Measurements from ENCODE around the gene TM4SF1.

The TM4SF1 gene, protein sequence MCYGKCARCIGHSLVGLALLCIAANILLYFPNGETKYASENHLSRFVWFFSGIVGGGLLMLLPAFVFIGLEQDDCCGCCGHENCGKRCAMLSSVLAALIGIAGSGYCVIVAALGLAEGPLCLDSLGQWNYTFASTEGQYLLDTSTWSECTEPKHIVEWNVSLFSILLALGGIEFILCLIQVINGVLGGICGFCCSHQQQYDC

GRCh38 chr3:149377408-149378364, at the start of gene TM4SF1:
TSS of gene TM4SF1 (minus strand) at chr3:149377649. CDS start at chr3:149377547, 102 bp downstream.
- peak; percentile 68 for DNase-seq

DNA sequence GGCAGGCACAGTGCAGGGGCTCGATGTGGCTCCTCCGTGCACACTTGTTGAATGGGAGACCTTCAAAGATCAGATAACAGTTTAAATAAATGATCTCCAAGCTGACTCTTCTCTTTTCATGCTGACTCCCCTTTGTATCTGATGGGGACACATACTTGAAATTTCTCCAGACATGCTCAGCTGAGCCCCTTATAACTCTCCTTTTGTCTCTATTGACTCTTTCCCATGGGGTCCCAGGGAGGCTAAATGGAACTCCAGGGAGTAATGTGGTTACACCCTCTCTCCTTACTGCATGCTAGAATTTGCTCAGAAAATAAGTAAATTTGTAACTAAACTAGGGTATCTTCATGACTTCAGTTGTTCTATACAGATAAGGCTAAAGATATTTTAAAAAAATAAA, 48.9 kb upstream of the TM4SF1 start:
- DNase-seq: no peak

DNA sequence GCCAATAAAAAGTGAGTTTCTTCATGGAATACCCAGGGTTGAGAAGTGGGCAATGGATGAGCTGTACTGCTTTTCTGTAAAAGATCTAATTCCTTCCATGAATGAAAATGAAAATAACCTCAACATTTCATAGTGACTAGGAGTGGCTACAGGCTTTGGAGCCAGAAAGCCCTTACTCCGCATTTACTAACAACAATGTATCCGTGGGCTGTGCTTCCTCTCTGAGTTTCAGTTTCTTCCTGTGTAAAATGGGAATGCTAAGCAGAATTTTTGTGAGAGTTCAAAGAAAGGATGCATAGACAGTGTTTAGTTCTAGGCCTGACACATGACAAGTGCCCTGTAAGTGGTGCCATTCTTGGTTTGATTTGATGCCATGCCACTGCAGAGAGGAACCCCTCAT, 47.5 kb upstream of the TM4SF1 start:
- no peak for DNase-seq

DNA sequence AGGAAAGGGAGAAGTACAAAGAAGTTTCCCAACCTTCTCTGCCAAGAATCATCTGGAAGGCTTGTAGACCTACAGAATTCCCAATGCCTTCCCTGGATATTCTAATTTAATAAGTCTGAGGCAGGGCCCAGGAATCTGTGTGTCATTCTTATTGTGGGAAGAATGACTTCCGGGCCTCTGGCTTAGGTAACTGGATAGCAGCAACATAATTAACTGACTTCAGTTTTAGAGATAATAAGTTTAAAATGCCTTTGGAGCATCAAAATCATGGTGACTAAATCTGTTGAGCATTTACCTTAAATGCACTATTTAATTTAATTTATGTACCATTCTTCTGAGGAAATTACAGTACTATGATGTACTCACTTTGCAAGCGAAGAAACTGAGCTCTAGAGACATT, 44.3 kb upstream of the TM4SF1 start:
- DNase-seq: no peak

DNA sequence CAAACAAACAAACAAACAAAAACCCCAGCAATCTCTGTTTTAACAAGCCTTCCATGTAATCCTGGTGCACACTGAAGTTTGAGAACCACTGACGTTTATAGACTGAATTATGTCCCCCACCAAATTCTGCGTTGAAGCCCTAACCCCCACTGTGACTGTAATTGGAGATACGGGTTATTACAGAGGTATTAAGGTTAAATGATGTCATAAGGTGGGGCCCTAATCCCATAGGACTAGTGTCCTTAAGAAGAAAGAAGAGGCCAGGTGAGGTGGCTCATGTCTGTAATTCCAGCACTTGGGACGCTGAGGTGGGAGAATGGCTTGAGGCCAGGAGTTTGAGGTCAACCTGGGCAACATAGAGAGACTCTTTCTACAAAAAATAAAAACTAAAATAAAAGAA, 42.4 kb upstream of the TM4SF1 start:
- DNase-seq: no peak

GRCh38 chr3:149417727-149418126, 40.3 kb upstream of the TM4SF1 start:
- DNase-seq: no peak

GRCh38 chr3:149417174-149417573, 39.7 kb upstream of the TM4SF1 start:
- DNase-seq: no peak

DNA sequence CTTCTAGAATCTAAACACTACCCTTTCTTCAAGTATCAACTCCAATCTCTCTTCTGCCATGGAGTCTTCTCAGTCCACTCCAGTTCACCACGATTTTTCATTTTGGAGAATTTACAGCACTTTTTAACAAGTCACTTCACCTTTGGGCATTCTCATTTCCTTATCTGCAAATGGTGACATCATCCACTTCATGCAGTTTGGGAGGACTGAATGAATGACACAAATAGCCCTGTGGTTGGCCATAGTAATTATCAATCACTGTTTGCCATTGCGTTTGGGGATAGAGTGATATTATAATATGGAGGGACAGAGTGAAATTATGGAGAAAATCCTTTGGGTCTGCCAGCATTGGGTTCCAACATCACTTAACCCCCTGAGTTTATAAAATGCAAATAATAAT, 38.0 kb upstream of the TM4SF1 start:
- no peak for DNase-seq

- DNase-seq: no peak
These were observed 37.2 kb upstream of the TM4SF1 start for GRCh38 chr3:149414557-149415231.

GRCh38 chr3:149411583-149411982, 34.1 kb upstream of the TM4SF1 start:
- DNase-seq: no peak

DNA sequence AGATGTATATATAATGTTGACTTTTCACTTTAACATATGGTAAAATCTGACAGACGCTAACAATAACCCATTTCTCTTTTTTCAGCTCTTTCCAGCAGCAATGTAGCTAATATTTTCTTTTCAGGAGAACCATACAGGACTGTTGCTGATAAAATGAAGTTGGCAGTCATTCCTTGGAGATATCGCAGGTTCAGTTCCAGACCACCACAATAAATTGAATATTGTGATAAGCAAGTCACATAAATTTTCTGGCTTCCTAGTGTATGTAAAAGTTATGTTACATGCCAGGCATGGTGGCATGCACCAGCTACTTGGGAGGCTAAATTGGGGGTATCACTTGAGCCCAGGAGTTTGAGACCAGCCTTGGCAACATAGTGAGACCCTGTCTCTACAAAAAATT, 31.9 kb upstream of the TM4SF1 start:
- DNase-seq: no peak

GRCh38 chr3:149407898-149408297, 30.4 kb upstream of the TM4SF1 start:
- DNase-seq: no peak

DNA sequence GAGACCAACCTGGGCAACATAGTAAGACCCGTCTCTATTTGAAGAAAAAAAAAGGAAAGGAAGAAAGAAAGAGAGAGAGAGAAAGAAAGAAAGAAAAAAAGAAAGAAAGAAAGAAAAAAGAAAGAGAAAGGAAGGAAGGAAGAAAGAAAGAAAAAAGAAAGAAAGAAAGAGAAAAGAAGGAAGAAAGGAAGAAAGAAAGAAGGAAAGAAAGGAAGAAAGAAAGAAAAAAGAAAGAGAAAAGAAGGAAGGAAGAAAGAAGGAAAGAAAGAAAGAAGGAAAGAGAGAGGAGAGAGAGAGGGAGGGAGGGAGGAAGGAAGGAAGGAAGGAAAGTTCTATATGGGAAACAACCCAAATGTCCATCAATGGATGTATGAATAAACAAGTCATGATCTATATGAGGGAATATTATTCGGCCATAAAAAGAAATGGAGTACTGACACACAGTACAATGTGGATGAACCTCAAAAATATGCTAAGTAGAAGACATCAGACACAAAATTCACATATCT, 28.8 kb upstream of the TM4SF1 start:
- DNase-seq: no peak

DNA sequence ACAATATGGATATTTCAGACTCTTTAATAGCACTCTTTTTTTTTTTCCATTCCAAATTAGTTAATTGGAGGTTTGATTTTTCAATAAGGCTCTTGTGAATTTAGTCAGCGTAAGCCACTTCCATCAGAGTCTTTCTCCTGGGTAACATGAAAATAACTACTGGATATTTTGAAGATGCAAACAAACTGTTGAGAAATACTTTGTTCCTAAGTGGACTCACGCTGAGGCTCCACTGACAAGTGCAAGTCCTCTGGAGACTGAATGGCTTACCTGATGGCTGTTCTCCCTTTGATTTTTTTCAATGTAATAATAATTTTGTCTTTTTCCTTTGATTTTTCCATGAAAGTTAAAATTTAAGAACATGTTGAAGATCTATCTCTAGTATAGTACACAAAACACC, 26.0 kb upstream of the TM4SF1 start:
- DNase-seq: no peak

DNA sequence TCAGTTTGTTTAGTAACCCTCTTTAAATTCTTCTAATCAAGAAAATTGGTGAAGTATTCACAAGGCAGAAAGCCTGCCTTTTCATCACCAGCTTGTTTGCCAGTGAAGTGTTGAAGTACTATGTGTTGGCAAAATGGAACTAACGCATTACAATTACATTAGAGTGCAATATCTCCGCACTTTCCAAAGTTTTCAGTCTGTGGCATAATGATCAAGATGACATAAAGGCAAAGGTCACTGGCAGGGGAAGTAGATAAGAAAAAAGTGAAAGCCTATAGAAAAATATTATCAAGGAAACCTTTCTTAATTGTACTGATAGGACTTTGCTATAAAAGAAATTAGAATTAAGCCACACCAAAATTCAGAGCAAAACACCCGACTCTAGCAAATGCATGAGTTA, 25.0 kb upstream of the TM4SF1 start:
- no peak for DNase-seq

DNA sequence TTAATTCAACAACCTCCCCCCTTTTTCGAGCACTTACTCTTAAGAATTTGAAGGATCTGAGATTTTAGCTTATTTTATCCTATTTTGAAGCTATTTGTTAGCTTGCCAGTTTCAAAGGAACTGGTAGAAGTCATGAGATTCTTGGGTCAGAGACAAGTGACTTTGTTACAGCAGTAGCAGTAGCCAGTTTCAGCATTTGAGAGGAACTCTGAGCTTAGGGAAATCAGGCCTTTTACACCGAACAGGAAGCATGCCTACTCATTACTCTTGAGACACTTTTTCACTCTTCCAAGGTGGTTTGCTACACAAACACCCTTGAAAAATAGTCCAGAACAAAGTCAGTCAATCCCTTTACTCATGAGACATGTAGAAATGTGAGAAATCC, 24.5 kb upstream of the TM4SF1 start:
- no peak for DNase-seq

DNA sequence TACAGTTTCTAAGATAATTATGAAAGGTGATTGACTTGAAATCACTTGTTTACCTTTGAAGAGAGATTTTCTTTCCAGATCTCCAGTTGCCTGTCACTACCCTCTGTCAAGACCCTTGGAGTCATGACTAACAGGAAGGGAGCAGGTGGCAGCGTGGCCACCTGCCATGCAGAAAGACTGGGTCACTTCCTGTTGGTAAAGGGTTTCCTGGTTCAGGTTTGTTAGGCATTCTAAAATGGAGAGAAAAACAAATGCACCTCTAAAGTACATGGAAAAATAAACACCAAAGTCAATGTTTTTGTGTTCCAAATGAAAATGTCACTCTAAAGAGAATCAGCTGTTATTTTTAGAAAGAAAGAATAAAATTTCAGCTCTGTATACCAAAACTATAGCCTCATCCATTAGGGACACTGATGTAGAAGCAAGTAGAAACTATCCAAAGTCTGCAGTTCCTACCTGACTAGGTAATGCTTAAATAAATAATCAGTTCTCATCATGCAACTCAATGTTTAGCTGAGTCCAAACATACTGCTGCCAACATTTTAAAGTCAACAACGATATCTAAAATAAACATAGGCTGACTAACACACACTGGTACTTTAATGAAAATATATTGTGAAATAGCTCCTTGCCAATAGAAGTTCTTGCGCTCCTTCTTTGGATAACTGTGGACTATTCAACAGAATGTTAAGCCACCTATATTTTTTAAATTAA, 23.9 kb upstream of the TM4SF1 start:
- no peak for DNase-seq

GRCh38 chr3:149400645-149401044, 23.2 kb upstream of the TM4SF1 start:
- DNase-seq: no peak

DNA sequence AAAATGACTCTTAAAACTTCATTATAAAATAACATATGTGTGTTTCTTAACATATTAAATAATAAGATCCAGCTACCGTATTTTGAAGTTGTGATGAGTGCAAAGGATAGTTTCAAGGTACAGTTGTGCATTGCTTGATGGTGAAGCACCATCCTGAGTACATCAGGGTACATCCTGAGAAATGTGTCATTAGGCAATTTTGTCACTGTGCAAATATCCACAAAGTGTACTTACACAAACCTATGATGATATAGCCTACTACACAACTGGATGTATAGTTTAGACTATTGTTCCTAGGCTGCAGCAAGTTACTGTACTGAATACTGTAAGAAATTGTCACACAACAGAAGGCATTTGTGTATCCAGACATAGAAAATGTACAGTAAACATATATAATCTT, 20.8 kb upstream of the TM4SF1 start:
- no peak for DNase-seq

GRCh38 chr3:149397528-149397927, 20.1 kb upstream of the TM4SF1 start:
- no peak for DNase-seq

DNA sequence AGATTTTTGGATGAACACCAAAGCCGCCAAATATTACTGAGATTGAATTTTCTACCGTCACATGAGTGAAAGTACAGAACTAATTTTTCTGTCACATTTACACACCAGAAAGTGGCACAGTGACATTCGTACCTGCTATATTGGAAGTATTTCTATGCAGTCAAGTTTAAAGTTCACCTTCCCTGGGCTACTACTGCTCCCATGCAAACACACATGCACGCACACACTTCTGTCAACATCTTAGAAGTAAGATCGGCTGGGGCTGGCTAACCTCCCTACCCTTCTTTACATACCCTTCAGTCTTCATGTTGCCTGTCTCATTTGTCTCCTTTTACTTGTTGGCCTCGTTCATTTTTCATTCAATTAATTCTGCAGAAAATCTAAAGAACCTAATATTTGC, 19.0 kb upstream of the TM4SF1 start:
- no peak for DNase-seq

DNA sequence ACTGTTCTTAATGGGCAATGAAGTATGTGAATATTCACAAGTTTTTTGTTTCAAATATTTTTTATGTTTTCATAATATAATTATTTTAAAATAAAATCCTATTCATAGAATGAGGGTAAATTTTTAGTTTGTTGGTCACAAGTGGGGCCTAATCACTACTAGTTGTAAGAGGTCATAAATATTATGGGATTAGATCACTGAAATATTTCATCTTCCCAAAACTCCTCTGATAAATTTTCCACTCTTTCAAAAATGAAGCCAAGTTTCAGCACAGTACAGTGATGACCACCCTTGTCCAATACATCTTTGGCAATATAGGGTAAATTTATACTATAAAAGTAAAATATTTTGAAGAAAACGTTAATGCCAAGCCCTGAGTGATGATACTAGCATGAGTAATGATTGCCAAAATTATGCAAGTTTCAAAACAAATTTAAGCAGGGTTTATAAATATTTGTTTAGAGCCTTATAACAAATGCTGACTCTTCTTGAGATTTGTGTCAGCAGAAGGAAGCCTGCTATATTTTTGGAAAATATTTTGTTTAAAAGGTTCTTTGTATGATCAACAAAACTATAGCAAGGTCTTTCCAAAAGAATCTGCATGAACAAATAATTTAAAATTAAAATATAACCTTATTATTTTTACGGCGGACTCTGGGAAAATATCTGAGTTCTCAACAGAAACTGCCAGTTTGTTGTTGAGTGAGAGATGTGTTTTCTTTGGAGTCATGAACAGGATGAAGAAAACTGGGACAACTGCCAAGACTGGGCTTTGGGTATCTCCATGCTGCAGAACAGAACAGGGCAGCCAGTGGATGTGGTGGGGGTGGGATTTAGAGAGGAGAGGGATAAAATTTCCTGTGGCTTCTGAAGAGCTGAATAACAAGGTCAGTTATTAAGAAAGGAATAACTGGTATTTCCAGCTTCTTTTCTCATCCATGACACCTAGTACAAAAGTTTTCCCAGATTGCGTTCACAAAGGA, 17.9 kb upstream of the TM4SF1 start:
- peak; percentile 72 for DNase-seq
